Cardiac septum (tissue), 1 donor: ENCODE measurements around the gene TRAPPC12. TPM values are rescaled to one million over a fixed set of nuclear protein-coding genes. Genes with fewer than 3 reads are reported as not detected.
"Not testable (repeated sequence)": the region's sequence is repeated elsewhere in the genome, so short reads cannot be mapped to it uniquely, and the experiment has no call there.

Experiments
- DNase-seq: peaks from one replicate; pipeline ENCODE4 v3.0.0-alpha.2; 2020; ENCODE audit warnings: low spot score
- intact Hi-C: fragments of 100-400 bp; cut with DNase I; formaldehyde crosslinking; loops from one replicate; pipeline ENCODE4 v1.14.0; 2022
- total RNA-seq: library from RNA; stranded (reverse); fragmentation: NEBNext Ultra II Directional; extraction: Animal tissue kit (Norgen Biotek cat#: 25700); gene quantifications from one replicate; pipeline ENCODE4 v1.2.1, GENCODE V29; 2021
- donor health status: DM: no; HTN: no; CAD: no.

The TRAPPC12 gene
- total RNA-seq, 1 donor from 2014 or later, result 67.5 TPM

- intact Hi-C loops, result no loop called here
- DNase-seq, result no peak
Measured at GRCh38 chr2:3361518-3362389, 17.7 kb upstream of the TRAPPC12 start.

- intact Hi-C loops, result no loop called here
- no peak for DNase-seq
Measured at GRCh38 chr2:3365219-3365618, 14.3 kb upstream of the TRAPPC12 start.

DNA sequence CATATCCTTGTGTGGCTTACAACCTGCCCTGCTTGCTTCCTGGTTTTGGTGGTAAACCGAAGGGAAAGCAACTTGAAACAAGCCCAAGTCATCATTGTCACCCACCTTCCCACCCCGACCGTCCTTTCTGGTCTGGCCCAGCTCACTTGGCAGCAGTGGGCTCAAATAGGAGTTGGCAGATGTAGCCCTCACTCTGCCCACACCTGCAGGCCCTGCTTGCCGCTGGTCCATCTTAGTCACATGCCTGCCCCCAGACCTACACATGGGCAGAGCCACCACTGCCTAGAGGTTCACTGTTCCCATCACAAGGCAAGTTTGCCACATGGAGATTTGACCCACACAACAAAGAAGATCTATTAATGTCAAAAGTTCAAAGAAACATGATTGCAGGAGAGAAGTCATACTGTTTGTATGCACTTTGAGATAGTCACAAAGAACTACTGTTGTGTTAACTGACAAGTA lies 11.2 kb upstream of the TRAPPC12 start:
- no peak for DNase-seq
- intact Hi-C loops, result no loop called here

DNA sequence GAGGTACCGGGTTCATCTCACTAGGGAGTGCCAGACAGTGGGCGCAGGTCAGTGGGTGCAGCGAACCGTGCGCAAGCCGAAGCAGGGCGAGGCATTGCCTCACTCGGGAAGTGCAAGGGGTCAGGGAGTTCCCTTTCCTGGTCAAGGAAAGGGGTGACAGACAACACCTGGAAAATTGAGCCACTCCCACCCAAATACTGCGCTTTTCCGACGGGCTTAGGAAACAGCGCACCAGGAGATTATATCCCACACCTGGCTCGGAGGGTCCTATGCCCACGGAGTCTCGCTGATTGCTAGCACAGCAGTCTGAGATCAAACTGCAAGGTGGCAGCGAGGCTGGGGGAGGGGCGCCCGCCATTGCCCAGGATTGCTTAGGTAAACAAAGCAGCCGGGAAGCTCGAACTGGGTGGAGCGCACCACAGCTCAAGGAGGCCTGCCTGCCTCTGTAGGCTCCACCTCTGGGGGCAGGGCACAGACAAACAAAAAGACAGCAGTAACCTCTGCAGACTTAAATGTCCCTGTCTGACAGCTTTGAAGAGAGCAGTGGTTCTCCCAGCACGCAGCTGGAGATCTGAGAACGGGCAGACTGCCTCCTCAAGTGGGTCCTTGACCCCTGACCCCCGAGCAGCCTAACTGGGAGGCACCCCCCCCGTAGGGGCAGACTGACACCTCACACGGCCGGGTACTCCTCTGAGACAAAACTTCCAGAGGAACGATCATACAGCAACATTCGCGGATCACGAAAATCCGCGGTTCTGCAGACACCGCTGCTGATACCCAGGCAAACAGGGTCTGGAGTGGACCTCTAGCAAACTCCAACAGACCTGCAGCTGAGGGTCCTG lies 9.9 kb upstream of the TRAPPC12 start:
- intact Hi-C loops, DNase-seq: not testable (repeated sequence)

DNA sequence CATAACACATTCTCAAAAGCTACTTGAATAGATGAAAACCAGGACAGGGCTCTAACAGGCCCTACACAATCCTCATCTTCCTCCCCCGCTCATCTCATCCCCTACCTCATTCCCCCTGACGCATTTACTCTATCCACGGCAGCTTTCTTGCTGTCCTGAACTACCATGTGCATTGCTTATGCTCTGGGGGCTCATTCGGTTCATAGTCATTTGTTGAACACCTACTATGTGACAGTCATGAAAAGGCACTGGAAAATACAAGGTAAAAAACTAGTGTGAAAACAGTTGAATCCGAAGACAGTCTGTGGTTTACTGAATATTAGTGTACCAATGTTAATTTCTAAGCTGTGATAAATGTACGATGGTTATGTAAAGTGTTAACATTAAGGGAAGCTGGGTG lies 2.7 kb upstream of the TRAPPC12 start:
- intact Hi-C loops, result loop anchor here (5.0 kb wide), 1 partner anchor 85 kb away; no protein-coding TSS in a partner anchor
- DNase-seq, result no peak

- intact Hi-C loops, result loop anchor here (5.0 kb wide), 1 partner anchor 85 kb away; no protein-coding TSS in a partner anchor
- no peak for DNase-seq
Measured at GRCh38 chr2:3377279-3377611, 2.2 kb upstream of the TRAPPC12 start.

- DNase-seq, result peak; percentile 99
- intact Hi-C loops, result loop anchor here (5.0 kb wide), 1 partner anchor 84 kb away; no protein-coding TSS in a partner anchor
Measured at GRCh38 chr2:3377612-3378432, 1.7 kb upstream of the TRAPPC12 start, which contains the start of gene EIPR1. EIPR1 (minus strand) TSS chr2:3377818; CDS start chr2:3377689, 129 bp downstream.

- no peak for DNase-seq
- intact Hi-C loops, result loop anchor here (1.0 to 5.0 kb wide), 3 partner anchors 83 to 196 kb away; partner anchors contain the start of genes RNASEH1 and RPS7
Measured at GRCh38 chr2:3379339-3379646, 201 bp upstream of the TRAPPC12 start.

DNA sequence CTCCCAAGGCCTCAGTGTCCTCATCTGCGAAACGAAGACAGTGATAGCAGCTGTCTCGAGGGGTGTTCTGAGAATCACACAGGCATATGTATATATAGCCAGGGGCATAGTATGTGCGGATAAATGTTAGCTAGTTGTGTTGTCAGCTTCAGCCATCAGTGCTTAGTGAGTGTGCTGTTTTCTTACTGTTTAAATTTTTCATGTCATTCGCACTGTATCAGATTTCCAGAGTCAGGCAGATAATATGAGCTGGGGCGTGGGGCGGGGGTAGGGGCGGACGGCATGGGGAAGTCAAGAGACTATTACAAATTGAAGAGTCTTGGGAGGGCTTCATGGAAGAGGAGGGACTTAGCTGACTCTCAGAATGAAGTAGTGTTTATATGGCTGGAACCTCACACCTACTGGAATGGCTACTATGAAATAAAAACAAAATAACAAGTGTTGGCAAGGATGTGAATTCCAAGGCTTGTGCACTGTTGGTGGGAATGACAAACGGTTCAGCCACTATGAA lies 7.0 kb downstream of the TRAPPC12 start:
- DNase-seq, result no peak

DNA sequence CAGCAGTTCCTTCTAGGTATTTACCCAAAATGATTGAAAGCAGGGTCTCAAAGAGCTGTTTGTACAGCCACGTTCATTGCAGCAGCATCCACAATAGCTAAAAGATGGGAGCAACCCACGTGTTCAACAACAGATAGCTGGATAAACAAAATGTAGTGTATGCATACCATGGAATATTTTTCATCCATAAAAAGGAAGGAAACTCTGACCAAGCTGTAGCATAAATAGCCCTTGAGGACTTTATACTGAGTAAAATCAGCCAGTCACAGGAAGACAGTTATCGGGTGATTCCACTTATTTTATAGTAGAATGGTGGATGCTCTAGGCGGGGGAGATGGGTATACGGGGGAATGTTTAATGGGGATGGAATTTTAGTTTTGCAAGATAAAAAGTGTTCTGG lies 7.5 kb downstream of the TRAPPC12 start:
- intact Hi-C loops, result no loop called here

More for the DNA sequence above, 7.0 kb downstream of the TRAPPC12 start:
- intact Hi-C loops, result no loop called here

DNA sequence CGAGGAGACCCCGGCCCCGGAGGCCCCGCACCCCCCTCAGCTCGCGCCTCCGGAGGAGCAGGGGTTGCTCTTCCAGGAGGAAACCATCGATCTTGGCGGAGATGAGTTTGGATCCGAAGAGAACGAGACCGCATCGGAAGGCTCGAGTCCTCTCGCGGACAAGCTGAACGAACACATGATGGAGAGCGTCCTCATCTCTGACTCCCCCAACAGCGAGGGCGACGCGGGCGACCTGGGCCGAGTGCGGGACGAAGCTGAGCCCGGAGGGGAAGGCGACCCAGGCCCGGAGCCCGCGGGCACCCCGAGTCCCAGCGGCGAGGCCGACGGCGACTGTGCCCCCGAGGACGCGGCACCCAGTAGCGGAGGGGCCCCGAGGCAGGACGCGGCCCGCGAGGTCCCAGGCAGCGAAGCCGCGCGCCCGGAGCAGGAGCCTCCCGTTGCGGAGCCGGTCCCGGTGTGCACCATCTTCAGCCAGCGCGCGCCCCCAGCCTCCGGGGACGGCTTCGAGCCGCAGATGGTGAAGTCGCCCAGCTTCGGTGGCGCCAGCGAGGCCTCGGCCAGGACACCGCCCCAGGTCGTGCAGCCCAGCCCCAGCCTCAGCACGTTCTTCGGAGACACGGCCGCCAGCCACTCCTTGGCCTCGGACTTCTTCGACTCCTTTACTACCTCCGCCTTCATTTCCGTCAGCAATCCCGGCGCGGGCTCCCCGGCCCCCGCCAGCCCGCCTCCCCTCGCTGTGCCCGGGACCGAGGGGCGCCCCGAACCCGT lies 8.3 kb downstream of the TRAPPC12 start:
- intact Hi-C loops, result no loop called here
- no peak for DNase-seq

More for the DNA sequence above, 7.5 kb downstream of the TRAPPC12 start:
- no peak for DNase-seq

DNA sequence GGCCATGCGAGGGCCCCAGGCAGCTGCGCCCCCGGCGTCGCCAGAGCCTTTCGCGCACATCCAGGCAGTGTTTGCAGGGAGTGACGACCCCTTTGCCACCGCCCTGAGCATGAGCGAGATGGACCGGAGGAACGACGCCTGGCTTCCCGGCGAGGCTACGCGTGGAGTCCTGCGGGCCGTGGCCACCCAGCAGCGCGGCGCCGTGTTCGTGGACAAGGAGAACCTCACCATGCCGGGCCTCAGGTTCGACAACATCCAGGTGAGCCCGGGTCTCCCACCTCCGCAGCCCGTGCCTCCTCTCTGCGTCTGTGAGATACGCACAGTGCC lies 8.9 kb downstream of the TRAPPC12 start:
- intact Hi-C loops, result no loop called here
- no peak for DNase-seq

GRCh38 chr2:3389193-3389592 lies 9.7 kb downstream of the TRAPPC12 start:
- intact Hi-C loops, result no loop called here
- no peak for DNase-seq

DNA sequence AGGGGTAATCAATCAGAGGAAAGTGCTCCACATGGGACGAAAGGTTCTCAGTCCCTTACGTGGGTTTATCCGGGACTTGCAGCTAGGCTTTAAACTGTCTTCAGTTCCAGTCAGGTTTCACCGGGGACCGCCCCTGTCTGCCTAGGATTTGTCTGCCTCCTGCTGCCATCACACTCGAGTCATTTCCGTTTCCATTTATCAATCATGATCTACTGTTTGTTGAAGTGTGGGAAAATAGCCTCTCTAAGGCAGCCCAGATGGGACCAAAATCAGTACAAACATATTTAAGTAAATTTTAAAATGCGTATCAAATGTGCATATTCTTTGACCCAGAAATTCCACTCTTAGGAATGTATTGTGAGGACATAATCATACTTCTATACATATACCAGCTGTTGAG lies 10.5 kb downstream of the TRAPPC12 start:
- intact Hi-C loops, result no loop called here
- DNase-seq, result no peak

DNA sequence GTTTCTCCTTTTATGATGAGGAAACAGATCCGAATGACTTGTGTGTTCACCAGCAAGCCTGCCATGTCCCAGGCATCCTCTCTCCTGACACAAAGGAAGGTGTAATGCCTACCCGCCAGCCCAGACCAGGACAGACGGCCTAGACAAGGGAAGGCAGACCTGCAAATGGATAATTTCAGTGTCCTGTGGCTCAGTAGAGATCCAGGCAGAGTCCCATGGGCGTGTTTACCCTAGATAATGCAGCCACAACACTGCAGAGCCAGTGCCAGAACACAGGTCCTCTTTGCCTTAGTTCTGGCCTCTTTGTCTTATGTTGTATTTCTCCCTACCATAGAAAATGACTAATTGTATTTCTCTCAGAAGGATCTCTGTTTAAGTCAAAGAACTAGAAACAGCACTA lies 12.7 kb downstream of the TRAPPC12 start:
- intact Hi-C loops, result no loop called here
- DNase-seq, result no peak

DNA sequence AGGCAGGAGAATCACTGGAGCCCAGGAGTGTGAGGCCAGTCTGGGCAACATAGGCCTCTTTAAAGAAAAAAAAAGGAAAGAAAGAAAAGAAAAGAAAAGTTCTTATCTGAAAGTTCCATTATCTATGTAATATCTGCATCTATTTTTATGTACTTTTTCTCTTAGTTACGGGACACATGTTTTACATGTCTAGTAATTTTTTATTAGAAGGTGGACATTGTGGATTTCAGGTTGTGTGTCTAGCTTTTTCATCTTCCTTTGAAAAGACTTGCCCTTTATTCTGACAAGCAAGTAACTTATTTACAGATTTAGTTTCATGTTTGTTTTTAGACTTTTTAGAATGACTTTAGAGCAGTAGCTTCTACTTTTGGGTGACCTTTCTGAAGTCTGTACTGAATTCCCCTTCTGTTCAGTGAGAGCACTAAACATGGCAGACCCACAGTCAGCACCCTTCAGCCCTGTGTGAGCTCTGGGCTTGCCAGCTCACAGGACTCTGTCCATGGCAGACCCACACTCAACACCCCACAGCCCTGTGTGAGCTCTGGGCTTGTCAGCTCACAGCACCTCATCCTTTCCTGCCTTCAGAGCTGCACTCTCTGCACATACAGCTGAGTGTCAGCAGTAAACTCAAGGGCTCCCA lies 17.5 kb downstream of the TRAPPC12 start:
- intact Hi-C loops, result no loop called here
- DNase-seq, result no peak

GRCh38 chr2:3398857-3399256 lies 19.4 kb downstream of the TRAPPC12 start:
- intact Hi-C loops, result no loop called here
- DNase-seq, result no peak

- intact Hi-C loops, result no loop called here
- no peak for DNase-seq
Measured at GRCh38 chr2:3399381-3399780, 19.9 kb downstream of the TRAPPC12 start.
